Measurements from ENCODE around the gene SUCLA2. TPM values are rescaled to one million over a fixed set of nuclear protein-coding genes. Genes with fewer than 3 reads are reported as not detected.

Gene SUCLA2
- total RNA-seq, 1 experiment from 2014 or later, result 39.1 TPM

DNA sequence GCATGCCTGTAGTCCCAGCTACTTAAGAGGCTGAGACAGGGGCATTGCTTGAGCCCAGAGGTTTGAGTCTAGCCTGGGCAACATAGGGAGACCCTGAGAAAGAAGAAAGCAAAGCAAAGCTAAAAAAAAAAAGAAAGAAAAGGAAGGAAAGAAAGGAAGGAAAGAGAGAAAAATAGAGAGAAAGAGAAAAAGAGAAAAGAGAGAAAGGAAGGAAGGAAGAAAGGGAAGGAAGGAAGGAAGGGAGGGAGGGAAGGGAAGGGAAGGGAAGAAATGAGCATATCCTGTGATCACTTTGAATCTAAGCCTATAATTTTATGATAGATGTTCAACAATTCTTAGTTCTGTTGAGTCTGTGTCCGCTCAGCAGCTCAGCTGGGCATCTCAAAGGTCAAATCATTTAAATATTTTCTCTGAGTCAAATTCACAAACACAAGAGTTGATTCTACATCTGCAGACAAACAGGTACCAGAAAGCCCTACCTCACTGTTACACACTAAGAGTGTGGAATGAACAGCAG lies 70.4 kb downstream of the SUCLA2 start:
- Histone ChIP-seq H4K20me1 (ENCODE audit: insufficient read depth) (no peaks in the 10 kb centered on the region), H3K9me2 (ENCODE audit: insufficient read depth) (no peaks in the 10 kb centered on the region), H3K79me2 (ENCODE audit: insufficient read depth, low read length) (no peaks in the 10 kb centered on the region), H3K9me3 (ENCODE audit: control insufficient read depth in 1 of 2, insufficient read depth in 1 of 2, low read depth in 1 of 2, low read length in 2 of 2) (no peaks in the 10 kb centered on the region), H3K27me3 (ENCODE audit: insufficient read depth, low read length) (no peaks in the 10 kb centered on the region), H3K4me1 (ENCODE audit: control insufficient read depth in 1 of 2, insufficient read depth in 2 of 2, low read length in 2 of 2) (no peaks in the 10 kb centered on the region), H3K36me3 (ENCODE audit: control insufficient read depth in 1 of 2, insufficient read depth in 2 of 2, low read length in 2 of 2) (no peaks in the 10 kb centered on the region), H3K9ac (ENCODE audit: low read length) (no peak overlapping the region), H3K27ac (ENCODE audit: low read depth, low read length) (no peak overlapping the region), H2AFZ (ENCODE audit: low read depth, low read length, poor library complexity, severe bottlenecking) (no peak overlapping the region), H3K4me2 (ENCODE audit: low read length) (no peak overlapping the region), H3K4me3 (replicated peaks in 1 of 2; ENCODE audit: low read depth in 1 of 2, low read length in 2 of 2) (no peak overlapping the region)
- DNase-seq (ENCODE audit: low read depth, low spot score) (no peak), ATAC-seq (no peak)
- ChIA-PET RAD21 (ENCODE audit: low non-redundant PET in 1 of 2, low total read pairs in 2 of 2, uncharacterized antibody in 2 of 2, unreplicated experiment in 2 of 2) (no interaction called here), CTCF (no interaction called here), POLR2A (no interaction called here)
- intact Hi-C loops (cut with micrococcal nuclease), result no loop called here
- no TSS peak for BruUV-seq (replicated peaks)
- TF ChIP-seq EZH2phosphoT487 (IDR thresholded peaks at IDR 0.05; ENCODE audit: borderline replicate concordance) (no peak), ELF1 (IDR thresholded peaks at IDR 0.05; ENCODE audit: borderline replicate concordance, low read depth) (no peak), POLR2A (IDR thresholded peaks at IDR 0.05; ENCODE audit: borderline replicate concordance, extremely low read depth, insufficient read depth, insufficient read length) (no peak), FOSL1 (IDR thresholded peaks at IDR 0.05; ENCODE audit: low read depth) (no peak), SRF (IDR thresholded peaks at IDR 0.05; ENCODE audit: low read depth) (no peak), SP1 (IDR thresholded peaks at IDR 0.05; ENCODE audit: low read depth) (no peak), EZH2 (IDR thresholded peaks at IDR 0.05) (no peak), ZNF274 (IDR thresholded peaks at IDR 0.05; ENCODE audit: low read depth, low read length) (no peak), RAD21 (IDR thresholded peaks at IDR 0.05; ENCODE audit: low read depth) (no peak), SIN3A (IDR thresholded peaks at IDR 0.05; ENCODE audit: low read depth) (no peak), POLR2AphosphoS5 (IDR thresholded peaks at IDR 0.05; ENCODE audit: low read depth, low read length) (no peak), EGR1 (IDR thresholded peaks at IDR 0.05; ENCODE audit: low read depth) (no peak)
- TF ChIP-seq, protein P1, sequence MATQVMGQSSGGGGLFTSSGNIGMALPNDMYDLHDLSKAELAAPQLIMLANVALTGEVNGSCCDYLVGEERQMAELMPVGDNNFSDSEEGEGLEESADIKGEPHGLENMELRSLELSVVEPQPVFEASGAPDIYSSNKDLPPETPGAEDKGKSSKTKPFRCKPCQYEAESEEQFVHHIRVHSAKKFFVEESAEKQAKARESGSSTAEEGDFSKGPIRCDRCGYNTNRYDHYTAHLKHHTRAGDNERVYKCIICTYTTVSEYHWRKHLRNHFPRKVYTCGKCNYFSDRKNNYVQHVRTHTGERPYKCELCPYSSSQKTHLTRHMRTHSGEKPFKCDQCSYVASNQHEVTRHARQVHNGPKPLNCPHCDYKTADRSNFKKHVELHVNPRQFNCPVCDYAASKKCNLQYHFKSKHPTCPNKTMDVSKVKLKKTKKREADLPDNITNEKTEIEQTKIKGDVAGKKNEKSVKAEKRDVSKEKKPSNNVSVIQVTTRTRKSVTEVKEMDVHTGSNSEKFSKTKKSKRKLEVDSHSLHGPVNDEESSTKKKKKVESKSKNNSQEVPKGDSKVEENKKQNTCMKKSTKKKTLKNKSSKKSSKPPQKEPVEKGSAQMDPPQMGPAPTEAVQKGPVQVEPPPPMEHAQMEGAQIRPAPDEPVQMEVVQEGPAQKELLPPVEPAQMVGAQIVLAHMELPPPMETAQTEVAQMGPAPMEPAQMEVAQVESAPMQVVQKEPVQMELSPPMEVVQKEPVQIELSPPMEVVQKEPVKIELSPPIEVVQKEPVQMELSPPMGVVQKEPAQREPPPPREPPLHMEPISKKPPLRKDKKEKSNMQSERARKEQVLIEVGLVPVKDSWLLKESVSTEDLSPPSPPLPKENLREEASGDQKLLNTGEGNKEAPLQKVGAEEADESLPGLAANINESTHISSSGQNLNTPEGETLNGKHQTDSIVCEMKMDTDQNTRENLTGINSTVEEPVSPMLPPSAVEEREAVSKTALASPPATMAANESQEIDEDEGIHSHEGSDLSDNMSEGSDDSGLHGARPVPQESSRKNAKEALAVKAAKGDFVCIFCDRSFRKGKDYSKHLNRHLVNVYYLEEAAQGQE (IDR thresholded peaks at IDR 0.05; ENCODE audit: low read depth), result no peak
- TF ChIP-seq, protein P2, sequence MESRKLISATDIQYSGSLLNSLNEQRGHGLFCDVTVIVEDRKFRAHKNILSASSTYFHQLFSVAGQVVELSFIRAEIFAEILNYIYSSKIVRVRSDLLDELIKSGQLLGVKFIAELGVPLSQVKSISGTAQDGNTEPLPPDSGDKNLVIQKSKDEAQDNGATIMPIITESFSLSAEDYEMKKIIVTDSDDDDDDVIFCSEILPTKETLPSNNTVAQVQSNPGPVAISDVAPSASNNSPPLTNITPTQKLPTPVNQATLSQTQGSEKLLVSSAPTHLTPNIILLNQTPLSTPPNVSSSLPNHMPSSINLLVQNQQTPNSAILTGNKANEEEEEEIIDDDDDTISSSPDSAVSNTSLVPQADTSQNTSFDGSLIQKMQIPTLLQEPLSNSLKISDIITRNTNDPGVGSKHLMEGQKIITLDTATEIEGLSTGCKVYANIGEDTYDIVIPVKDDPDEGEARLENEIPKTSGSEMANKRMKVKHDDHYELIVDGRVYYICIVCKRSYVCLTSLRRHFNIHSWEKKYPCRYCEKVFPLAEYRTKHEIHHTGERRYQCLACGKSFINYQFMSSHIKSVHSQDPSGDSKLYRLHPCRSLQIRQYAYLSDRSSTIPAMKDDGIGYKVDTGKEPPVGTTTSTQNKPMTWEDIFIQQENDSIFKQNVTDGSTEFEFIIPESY (IDR thresholded peaks at IDR 0.05; ENCODE audit: extremely low read depth, insufficient replicate concordance, low read length), result no peak
- TF ChIP-seq, protein P3, sequence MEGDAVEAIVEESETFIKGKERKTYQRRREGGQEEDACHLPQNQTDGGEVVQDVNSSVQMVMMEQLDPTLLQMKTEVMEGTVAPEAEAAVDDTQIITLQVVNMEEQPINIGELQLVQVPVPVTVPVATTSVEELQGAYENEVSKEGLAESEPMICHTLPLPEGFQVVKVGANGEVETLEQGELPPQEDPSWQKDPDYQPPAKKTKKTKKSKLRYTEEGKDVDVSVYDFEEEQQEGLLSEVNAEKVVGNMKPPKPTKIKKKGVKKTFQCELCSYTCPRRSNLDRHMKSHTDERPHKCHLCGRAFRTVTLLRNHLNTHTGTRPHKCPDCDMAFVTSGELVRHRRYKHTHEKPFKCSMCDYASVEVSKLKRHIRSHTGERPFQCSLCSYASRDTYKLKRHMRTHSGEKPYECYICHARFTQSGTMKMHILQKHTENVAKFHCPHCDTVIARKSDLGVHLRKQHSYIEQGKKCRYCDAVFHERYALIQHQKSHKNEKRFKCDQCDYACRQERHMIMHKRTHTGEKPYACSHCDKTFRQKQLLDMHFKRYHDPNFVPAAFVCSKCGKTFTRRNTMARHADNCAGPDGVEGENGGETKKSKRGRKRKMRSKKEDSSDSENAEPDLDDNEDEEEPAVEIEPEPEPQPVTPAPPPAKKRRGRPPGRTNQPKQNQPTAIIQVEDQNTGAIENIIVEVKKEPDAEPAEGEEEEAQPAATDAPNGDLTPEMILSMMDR (IDR thresholded peaks at IDR 0.05 in 2 of 3, conservative IDR thresholded peaks at IDR 0.05 in 1 of 3; ENCODE audit: borderline replicate concordance in 1 of 3, insufficient read depth in 1 of 3, low read depth in 2 of 3, low read length in 2 of 3), result no peak
- TF ChIP-seq, protein P4, sequence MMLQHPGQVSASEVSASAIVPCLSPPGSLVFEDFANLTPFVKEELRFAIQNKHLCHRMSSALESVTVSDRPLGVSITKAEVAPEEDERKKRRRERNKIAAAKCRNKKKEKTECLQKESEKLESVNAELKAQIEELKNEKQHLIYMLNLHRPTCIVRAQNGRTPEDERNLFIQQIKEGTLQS (IDR thresholded peaks at IDR 0.05), result no peak
- TF ChIP-seq, protein P5, sequence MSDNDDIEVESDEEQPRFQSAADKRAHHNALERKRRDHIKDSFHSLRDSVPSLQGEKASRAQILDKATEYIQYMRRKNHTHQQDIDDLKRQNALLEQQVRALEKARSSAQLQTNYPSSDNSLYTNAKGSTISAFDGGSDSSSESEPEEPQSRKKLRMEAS (IDR thresholded peaks at IDR 0.05), result no peak
